ENCODE measurements around the gene TRIP12.
"Not testable (repeated sequence)": the region's sequence is repeated elsewhere in the genome, so short reads cannot be mapped to it uniquely, and the experiment has no call there.

Gene TRIP12

GRCh38 chr2:229768235-229768634, 153.6 kb downstream of the TRIP12 start:
- no peak for DNase-seq (ENCODE audit: low spot score)

- DNase-seq (ENCODE audit: low spot score) = no peak
Measured at GRCh38 chr2:229765721-229766120, 156.1 kb downstream of the TRIP12 start.

GRCh38 chr2:229761663-229762062, 160.1 kb downstream of the TRIP12 start:
- DNase-seq (ENCODE audit: low spot score) = no peak

- DNase-seq (ENCODE audit: low spot score) = not testable (repeated sequence)
Measured at GRCh38 chr2:229757462-229757861, 164.3 kb downstream of the TRIP12 start.

GRCh38 chr2:229752970-229753729, 168.7 kb downstream of the TRIP12 start:
- DNase-seq (ENCODE audit: low spot score) = no peak

- no peak for DNase-seq (ENCODE audit: low spot score)
Measured at GRCh38 chr2:229749779-229750178, 172.0 kb downstream of the TRIP12 start.

GRCh38 chr2:229748950-229749349, 172.9 kb downstream of the TRIP12 start:
- DNase-seq (ENCODE audit: low spot score) = no peak

GRCh38 chr2:229742691-229743090, 179.1 kb downstream of the TRIP12 start:
- DNase-seq (ENCODE audit: low spot score) = not testable (repeated sequence)

GRCh38 chr2:229740279-229740678, 181.5 kb downstream of the TRIP12 start:
- DNase-seq (ENCODE audit: low spot score) = no peak

GRCh38 chr2:229738024-229738625, 183.7 kb downstream of the TRIP12 start:
- no peak for DNase-seq (ENCODE audit: low spot score)

GRCh38 chr2:229734410-229734809, 187.4 kb downstream of the TRIP12 start:
- no peak for DNase-seq (ENCODE audit: low spot score)

- no peak for DNase-seq (ENCODE audit: low spot score)
Measured at GRCh38 chr2:229733611-229734245, 188.1 kb downstream of the TRIP12 start.

GRCh38 chr2:229732897-229733296, 188.9 kb downstream of the TRIP12 start:
- no peak for DNase-seq (ENCODE audit: low spot score)

- DNase-seq (ENCODE audit: low spot score) = no peak
Measured at GRCh38 chr2:229731916-229732315, 189.9 kb downstream of the TRIP12 start.

- DNase-seq (ENCODE audit: low spot score) = no peak
Measured at GRCh38 chr2:229731363-229731762, 190.4 kb downstream of the TRIP12 start.

- no peak for DNase-seq (ENCODE audit: low spot score)
Measured at GRCh38 chr2:229728370-229728769, 193.4 kb downstream of the TRIP12 start.

- DNase-seq (ENCODE audit: low spot score) = no peak
Measured at GRCh38 chr2:229726643-229727042, 195.2 kb downstream of the TRIP12 start.

- DNase-seq (ENCODE audit: low spot score) = no peak
Measured at GRCh38 chr2:229725716-229726574, 195.9 kb downstream of the TRIP12 start.

- DNase-seq (ENCODE audit: low spot score) = not testable (repeated sequence)
Measured at GRCh38 chr2:229723192-229723591, 198.6 kb downstream of the TRIP12 start.

- no peak for DNase-seq (ENCODE audit: low spot score)
Measured at GRCh38 chr2:229719926-229720647, 201.7 kb downstream of the TRIP12 start.

- DNase-seq (ENCODE audit: low spot score) = no peak
Measured at GRCh38 chr2:229718057-229718456, 203.8 kb downstream of the TRIP12 start.
